Fibroblast of lung (primary cell): ENCODE results near the gene PCBP3. TPM values are rescaled to one million over a fixed set of nuclear protein-coding genes. Genes with fewer than 3 reads are reported as not detected.

Experiments
- DNase-seq, 2 donors: peaks; one replicate each; pipeline versions ENCODE4 v3.0.0 to v3.0.0-alpha.2; 2010; ENCODE audit warnings: low read depth in 2 of 2
- H2AFZ ChIP-seq: 2 replicates; pipeline ENCODE4 v1.5.1; 2012; ENCODE audit warnings: low read length, control low read depth, inconsistent platforms
- H3K27ac ChIP-seq: 2 replicates; pipeline ENCODE4 v1.5.1; 2011; ENCODE audit warnings: low read length, control low read depth; ENCODE audit not compliant: insufficient read depth
- H3K27me3 ChIP-seq: 2 replicates; pipeline ENCODE4 v1.5.1; 2011; ENCODE audit warnings: mild to moderate bottlenecking, low read length; ENCODE audit not compliant: control insufficient read depth, insufficient read depth
- H3K36me3 ChIP-seq: 2 replicates; pipeline ENCODE4 v1.5.1; 2011; ENCODE audit warnings: low read length; ENCODE audit not compliant: control insufficient read depth, insufficient read depth
- H3K4me1 ChIP-seq: 2 replicates; pipeline ENCODE4 v1.5.1; 2011; ENCODE audit warnings: low read length; ENCODE audit not compliant: control insufficient read depth, insufficient read depth; ENCODE audit errors: extremely low read depth
- H3K4me2 ChIP-seq: 2 replicates; pipeline ENCODE4 v1.5.1; 2011; ENCODE audit warnings: low read length, control low read depth; ENCODE audit not compliant: insufficient read depth; ENCODE audit errors: extremely low read depth
- H3K4me3 ChIP-seq, 4 experiments: fragments of 200-600 bp in 1 of 4; sonication (generic) in 1 of 4; replicated peaks in 1 of 4; 2 replicates each; pipeline ENCODE4 v1.5.1; 2011 to 2016; ENCODE audit warnings: low read length in 4 of 4, low read depth in 3 of 4, mild to moderate bottlenecking in 3 of 4, control low read depth in 2 of 4, inconsistent platforms in 1 of 4, mixed read lengths in 1 of 4; ENCODE audit not compliant: insufficient read depth in 1 of 4; ENCODE audit errors: control extremely low read depth in 1 of 4
- H3K79me2 ChIP-seq: 2 replicates; pipeline ENCODE4 v1.5.1; 2012; ENCODE audit warnings: mild to moderate bottlenecking, low read length, inconsistent platforms; ENCODE audit not compliant: control insufficient read depth, insufficient read depth
- H3K9ac ChIP-seq: 2 replicates; pipeline ENCODE4 v1.5.1; 2011; ENCODE audit warnings: mild to moderate bottlenecking, low read length, control low read depth; ENCODE audit not compliant: insufficient read depth
- H3K9me3 ChIP-seq: 2 replicates; pipeline ENCODE4 v1.5.1; 2012; ENCODE audit warnings: low read depth, low read length; ENCODE audit not compliant: control insufficient read depth, insufficient read depth
- H4K20me1 ChIP-seq: 2 replicates; pipeline ENCODE4 v1.5.1; 2011; ENCODE audit warnings: low read length; ENCODE audit not compliant: control insufficient read depth, insufficient read depth; ENCODE audit errors: extremely low read depth
- CTCF ChIP-seq, 2 donors: IDR thresholded peaks in 1 of 2; conservative IDR thresholded peaks in 1 of 2; 1 replicate in 1 of 2; 2 replicates in 1 of 2; pipeline ENCODE4 v1.5.1; 2011 to 2012; ENCODE audit warnings: low read length in 2 of 2, control low read depth in 1 of 2, inconsistent platforms in 1 of 2, low read depth in 1 of 2, mild to moderate bottlenecking in 1 of 2
- EZH2 ChIP-seq: IDR thresholded peaks from 2 replicates; pipeline ENCODE4 v1.5.1; 2012; ENCODE audit warnings: low read length, control low read depth, mild to moderate bottlenecking; ENCODE audit errors: missing control alignments
- polyA plus RNA-seq, 2 donors: library from polyadenylated mRNA; depleted of rRNA in 1 of 2; stranded (reverse) in 1 of 2; unstranded in 1 of 2; fragments of >200 nt; gene quantifications; 2 replicates each; pipeline ENCODE4 v1.2.1, GENCODE V29; 2011 to 2012; ENCODE audit warnings: missing spikeins in 1 of 2
- total RNA-seq: library from RNA; depleted of rRNA; stranded (reverse); fragments of >200 nt; gene quantifications from 2 replicates; pipeline ENCODE4 v1.2.1, GENCODE V29; 2014

PCBP3 gene
- total and polyA plus RNA-seq, 2 donors (not counting 1 experiment from before 2014, with no cell fraction given) = 0.51 to 1.7 TPM

GRCh38 chr21:45943630-45944540, 300.4 kb downstream of the PCBP3 start:
- Histone ChIP-seq H4K20me1 (no peaks in the 10 kb centered on the region), H3K4me2 (no peak overlapping the region), H3K9ac (no peak overlapping the region), H2AFZ (no peak overlapping the region), H3K27me3 (peaks cover 10% of the 10 kb centered on the region), H3K4me3 (no peak overlapping the region), H3K9me3 (no peaks in the 10 kb centered on the region), H3K36me3 (no peaks in the 10 kb centered on the region), H3K27ac (no peak overlapping the region), H3K79me2 (no peaks in the 10 kb centered on the region), H3K4me1 (no peaks in the 10 kb centered on the region)
- no peak for TF ChIP-seq CTCF (conservative IDR thresholded peaks at IDR 0.05 in 1 of 2, IDR thresholded peaks at IDR 0.05 in 1 of 2; ENCODE audit: low read depth in 1 of 2, low read length in 2 of 2)
- TF ChIP-seq EZH2 = no peak
- no peak for DNase-seq

GRCh38 chr21:45944601-45945000, 301.1 kb downstream of the PCBP3 start:
- no peaks in the 10 kb centered on the region for H3K4me1 ChIP-seq
- TF ChIP-seq CTCF (conservative IDR thresholded peaks at IDR 0.05 in 1 of 2, IDR thresholded peaks at IDR 0.05 in 1 of 2; ENCODE audit: low read depth in 1 of 2, low read length in 2 of 2) (no peak), EZH2 (no peak)
- no peaks in the 10 kb centered on the region for H3K36me3 ChIP-seq
- H3K9me3 ChIP-seq = no peaks in the 10 kb centered on the region
- H3K9ac ChIP-seq = no peak overlapping the region
- H3K79me2 ChIP-seq = no peaks in the 10 kb centered on the region
- no peak overlapping the region for H2AFZ ChIP-seq
- H3K27ac ChIP-seq = no peak overlapping the region
- no peaks in the 10 kb centered on the region for H4K20me1 ChIP-seq
- H3K4me3 ChIP-seq = no peak overlapping the region
- DNase-seq = no peak
- peaks cover 10% of the 10 kb centered on the region for H3K27me3 ChIP-seq
- no peak overlapping the region for H3K4me2 ChIP-seq

GRCh38 chr21:45945066-45945867, 301.7 kb downstream of the PCBP3 start:
- no peaks in the 10 kb centered on the region for H3K9me3 ChIP-seq
- no peaks in the 10 kb centered on the region for H3K79me2 ChIP-seq
- H2AFZ ChIP-seq = no peak overlapping the region
- no peak overlapping the region for H3K4me3 ChIP-seq
- no peak for DNase-seq
- no peaks in the 10 kb centered on the region for H3K36me3 ChIP-seq
- H3K27me3 ChIP-seq = peaks cover 15% of the 10 kb centered on the region
- TF ChIP-seq CTCF (conservative IDR thresholded peaks at IDR 0.05 in 1 of 2, IDR thresholded peaks at IDR 0.05 in 1 of 2; ENCODE audit: low read depth in 1 of 2, low read length in 2 of 2) (no peak), EZH2 (no peak)
- no peak overlapping the region for H3K9ac ChIP-seq
- H4K20me1 ChIP-seq = no peaks in the 10 kb centered on the region
- H3K4me1 ChIP-seq = no peaks in the 10 kb centered on the region
- H3K4me2 ChIP-seq = no peak overlapping the region
- H3K27ac ChIP-seq = no peak overlapping the region
